ENCODE measurements around the gene KCNA2.

KCNA2 gene

DNA sequence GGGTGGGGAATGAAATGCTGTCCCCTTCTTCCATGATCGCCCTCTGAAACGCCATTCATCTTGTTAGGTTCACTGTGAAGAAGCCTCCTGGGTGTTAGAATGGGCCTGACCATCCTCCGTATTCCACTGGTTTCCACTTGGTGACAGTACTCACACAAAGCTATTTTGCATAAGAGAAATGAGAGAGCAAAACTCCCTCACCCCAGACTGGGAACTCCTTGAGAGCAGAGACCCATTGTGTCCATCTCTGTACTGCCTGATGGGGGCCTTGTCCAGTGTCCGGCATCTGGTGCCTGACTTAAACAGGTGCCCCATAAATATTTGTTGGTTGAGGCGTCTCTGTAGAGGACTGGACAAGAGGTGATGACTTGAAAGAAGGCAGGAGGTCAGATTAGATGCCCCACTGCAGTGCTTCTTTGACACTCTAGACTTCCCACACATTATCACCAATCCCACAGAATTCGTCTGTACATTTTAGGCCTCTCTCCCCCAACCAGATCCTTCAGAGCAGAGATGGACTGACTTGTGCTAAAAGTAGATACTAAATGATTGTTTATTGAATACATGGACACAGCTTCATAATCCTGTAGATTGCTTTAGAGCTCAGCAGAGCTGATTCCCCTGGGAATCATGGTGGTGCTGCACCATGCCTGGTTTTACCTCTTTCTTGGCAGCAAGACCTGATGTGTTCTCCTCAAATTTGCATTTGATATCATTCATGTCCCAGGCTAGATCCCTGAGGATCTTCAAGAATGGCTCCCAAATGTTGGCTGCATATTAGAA lies 22.4 kb upstream of the KCNA2 start:
- DNase-seq (ENCODE audit: low read depth), result no peak

DNA sequence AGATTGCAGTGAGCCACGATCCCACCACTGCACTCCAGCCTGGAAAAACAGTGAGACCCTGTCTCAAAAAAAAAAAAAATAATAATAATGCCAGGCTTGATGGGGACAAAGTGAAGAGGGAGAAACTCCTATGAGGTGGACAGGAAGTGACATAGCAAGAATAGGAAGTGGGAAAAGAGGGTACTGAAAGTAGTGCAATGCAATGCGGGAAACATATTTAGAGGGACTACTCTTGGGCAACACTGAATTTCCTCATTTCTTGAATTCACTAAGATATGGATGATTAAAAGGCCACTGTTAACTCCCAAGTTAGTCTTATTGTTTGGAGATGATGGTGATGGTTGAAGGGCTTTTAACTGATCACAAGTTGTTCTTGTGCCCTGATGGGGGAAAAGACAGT lies 21.6 kb upstream of the KCNA2 start:
- no peak for DNase-seq (ENCODE audit: low read depth)

DNA sequence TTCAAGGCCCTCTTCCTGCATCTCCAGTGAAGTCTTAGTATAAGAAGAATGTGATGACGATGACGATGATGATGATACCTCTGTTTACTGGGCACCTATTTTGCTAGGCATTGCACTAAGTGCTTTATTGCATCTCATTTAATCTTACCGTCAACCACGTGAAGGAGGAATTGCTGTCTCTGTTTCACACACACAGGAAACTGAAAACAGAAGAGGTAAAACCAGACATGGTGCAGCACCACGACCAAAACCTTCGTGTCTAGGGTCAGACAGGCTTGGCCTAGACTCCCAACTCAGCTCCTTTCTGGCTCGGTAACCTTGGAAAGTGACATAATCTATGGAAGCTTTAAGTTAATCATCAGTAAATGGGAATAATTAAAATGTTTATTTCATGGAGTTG lies 20.7 kb upstream of the KCNA2 start:
- no peak for DNase-seq (ENCODE audit: low read depth)

DNA sequence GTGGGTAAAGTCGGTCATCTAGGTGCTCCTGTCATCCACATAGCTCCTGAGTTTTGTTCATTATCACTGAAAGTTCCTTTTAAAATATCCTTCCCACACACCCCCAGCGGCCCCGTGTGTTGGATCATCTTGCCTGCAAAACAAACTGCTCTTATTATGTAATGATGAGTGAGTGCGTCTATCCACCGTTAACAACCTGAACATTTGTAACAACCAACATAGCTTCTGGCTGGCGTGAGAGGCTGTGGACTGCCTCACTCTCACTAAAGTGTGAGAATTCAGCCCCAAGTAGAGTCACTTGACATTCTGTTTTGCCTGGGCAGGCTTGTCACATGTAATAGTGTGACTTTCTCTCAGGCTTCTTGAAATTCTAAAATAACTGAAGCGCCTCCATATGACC lies 14.5 kb upstream of the KCNA2 start:
- no peak for DNase-seq (ENCODE audit: low read depth)

DNA sequence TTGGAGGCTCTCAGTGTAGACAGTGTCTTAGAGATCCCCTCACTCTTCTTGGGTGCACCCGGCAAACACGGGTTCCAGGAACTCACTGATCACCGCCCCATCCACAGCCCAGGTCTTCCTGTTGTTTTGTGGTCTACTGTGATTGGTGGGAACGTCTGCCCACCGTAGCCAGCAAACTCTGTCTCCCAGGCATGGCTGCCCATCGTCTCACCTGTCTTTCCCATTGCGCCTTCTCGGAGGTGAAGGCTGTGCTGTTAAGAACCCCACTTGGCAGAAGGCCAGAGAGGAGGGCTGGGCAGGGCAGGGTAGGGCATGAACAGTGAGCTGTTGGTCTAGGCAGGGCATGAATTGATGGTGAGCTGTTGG lies 14.1 kb upstream of the KCNA2 start:
- no peak for DNase-seq (ENCODE audit: low read depth)

DNA sequence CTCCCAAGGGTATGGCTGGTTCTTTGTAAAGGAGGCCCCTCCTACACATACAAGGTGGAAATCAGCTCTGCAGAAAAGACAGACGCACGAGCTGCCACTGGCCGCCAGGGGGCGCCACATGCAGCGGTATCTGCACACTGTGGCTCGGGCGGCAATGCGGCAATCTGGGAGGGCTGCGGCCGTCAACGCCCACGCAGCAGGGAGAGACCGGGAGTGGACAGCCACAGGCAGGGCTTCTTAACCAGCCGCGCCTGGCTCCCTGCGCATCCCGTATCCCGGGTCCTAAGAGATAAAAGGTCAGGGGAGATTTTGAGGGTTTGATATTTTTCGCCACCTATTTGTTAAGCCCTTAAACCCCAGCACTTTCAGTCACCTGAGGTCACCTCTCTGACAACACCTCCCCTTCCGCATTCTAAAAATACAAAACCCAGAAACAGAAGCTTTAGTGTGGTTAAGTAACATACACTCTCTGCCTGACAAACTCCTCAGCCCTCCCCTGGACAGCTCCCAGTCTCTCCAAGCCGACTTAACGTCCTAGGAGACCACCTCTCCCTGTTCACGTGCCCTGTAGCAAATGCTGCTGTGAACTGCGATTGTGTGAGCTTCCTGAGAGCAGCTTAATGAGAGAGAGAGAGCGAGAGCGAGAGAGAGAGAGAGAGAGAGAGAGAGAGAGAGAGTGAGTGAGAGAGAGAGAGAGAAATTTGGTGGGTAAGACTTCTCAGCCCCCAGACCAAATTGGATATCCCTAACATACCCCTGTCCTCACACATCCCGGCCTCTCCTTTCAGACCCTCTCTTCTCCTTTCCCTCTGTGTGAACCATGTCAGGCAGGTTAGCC lies 13.5 kb upstream of the KCNA2 start:
- DNase-seq (ENCODE audit: low read depth), result peak; percentile 64

DNA sequence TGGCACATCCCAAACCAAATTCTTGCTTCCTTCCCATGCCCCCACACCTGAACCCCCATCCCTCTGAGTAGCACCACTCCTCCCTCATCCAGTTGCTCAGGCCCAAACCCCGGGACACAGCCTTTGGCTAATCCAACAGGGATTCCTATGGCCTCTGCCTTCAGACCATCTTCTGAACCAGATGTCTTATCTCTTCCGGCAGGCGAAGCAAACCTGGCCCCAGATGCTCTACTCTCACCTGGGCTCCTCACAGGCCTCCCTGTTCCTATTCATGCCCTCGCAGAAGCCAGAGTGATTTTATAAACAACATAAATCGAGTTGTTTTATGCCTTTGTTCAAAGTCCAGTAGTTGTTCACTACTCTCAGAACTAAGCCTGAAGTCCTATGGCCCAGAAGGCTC lies 12.5 kb upstream of the KCNA2 start:
- no peak for DNase-seq (ENCODE audit: low read depth)

DNA sequence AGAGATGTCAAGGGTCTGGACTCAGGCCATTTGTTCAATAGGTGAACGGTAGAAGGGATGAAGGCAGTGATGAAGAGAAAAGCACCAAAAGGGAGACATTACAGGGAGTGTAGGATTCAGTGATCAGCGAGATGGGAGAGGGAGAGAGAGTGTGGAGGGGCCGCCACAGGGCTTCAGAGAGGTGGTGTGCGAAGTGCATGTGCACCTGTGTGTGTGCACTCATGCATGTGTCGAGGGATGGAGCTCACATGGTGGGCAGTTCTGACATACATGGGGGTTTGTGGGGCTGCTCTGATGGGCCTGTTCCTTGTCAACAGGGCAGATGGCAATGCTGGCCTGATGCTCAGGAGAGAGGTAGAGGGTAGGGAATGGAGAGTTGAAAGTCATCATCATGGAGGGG lies 11.4 kb upstream of the KCNA2 start:
- DNase-seq (ENCODE audit: low read depth), result no peak

DNA sequence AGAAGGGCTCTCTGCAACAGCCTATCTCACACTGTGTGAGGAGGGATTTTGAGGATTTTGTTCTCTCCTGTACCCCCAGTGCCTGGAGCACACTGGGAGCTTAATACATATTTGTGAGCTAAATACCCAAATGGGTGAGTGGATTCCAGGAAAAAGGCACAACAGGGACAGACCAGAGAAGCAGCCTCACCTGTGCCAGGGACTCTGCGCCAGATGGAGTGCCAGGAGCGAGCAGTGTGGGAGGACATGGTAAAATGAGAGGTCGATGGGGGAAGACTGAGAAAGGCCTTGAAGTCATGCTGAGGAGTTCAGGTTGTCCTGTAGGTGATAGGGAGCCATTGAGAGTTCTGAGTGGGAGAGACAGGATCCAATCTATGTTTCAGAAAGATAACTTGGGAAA lies 11.0 kb upstream of the KCNA2 start:
- DNase-seq (ENCODE audit: low read depth), result no peak

DNA sequence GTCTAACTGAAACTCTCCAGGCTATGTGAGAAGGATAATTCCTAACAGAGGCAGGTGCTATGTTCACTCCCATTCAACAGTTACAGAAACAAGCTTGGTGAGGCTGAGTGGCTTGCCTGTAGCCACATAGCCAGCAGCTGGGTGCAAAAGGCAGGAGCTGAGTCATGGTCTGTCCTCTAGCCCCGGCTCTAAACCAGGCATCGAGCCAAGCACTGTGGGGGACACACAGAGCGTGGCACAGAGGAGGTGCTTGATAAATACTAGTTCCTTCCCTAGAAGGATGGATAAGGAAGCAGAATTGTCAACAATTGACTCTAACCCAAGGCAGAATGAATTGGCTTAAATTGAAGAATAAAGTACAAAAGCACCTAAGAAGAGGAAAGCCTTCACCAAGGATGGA lies 10.4 kb upstream of the KCNA2 start:
- DNase-seq (ENCODE audit: low read depth), result peak; percentile 9

DNA sequence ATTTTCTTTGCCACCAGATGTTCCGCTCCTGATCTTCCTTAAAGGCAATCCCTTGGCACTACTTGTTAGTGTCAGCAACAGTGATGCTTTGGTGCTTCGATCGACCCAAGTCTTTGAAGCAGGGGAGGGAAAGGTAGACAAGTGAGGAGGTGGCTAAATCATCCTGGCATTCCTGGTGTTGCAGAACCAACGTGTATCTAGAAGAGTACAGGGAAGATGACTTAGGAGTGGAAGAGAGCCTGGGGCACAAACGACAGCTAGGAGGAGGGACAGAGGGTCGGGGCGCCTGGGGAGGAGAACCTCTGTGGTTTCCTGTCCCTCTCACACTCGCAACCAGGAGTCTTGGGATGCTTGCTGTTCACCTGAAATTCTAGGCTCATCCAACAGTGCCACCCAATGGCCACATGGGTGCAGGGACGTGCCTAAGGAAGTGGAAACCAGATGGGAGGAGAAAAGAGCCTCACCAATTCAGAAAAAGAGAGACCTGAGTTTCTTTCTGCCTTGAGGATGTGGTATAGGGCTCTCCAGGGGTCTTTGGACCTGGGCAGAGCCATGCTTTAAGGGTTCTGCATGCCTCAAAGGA lies 9.5 kb upstream of the KCNA2 start:
- DNase-seq (ENCODE audit: low read depth), result peak; percentile 54

DNA sequence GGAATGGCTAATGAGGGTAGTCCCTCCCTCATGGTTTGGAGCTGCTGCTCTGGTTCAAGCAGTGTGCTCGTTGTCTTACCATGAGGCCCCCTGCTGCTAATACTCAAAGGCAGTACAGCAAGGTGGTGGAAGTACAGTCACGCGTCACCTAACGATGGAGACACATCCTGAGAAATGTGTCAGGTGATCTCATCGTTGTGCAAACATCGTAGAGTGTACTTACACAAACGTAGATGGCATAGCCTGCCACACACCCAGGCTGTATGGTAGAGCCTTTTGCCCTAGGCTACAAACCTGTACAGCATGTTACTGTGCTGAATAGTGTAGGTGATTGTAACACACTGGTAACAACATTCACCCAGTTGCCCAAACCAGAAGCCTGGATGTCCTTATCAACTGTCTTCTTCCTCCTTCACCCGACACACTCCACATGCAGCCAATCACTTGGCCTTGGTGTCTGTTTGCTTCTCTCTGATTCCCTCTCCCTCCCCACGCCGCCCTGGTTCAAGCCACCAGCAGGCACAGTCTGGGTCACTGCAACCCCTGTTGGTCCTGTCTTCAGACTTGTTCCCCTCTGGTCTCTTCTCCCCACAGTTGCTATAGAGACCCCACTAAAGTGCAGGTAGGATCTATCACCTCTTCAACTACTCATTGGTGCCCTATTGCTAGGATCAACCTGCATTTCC lies 6.0 kb upstream of the KCNA2 start:
- no peak for DNase-seq (ENCODE audit: low read depth)

DNA sequence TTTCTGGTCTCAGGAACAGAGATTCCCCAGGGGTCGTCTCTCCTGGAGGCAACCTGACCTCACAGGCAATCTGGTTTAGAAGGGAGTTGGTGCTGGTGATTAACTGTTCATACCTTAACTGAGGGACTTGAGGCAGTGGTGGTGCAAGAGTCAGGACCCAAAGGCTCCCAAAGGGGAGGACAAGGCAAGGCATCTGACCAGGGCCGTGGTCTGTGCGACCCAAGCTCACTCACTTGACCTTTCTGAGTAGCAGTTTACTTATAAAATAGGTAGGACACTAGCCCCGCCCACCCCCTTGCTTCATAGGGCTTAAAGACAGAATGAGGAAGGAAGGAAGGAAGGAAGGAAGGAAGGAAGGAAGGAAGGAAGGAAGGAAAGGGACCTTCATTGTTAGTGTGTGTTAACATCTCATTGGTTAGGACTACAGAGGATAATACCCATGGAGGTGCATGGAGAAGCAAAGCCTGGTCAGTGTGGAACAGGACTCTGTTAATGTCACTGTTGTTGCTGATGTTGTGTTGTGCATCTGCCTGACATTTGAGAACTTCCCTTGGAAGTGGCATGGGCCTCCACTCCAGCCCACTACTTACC lies 4.6 kb upstream of the KCNA2 start:
- no peak for DNase-seq (ENCODE audit: low read depth)

DNA sequence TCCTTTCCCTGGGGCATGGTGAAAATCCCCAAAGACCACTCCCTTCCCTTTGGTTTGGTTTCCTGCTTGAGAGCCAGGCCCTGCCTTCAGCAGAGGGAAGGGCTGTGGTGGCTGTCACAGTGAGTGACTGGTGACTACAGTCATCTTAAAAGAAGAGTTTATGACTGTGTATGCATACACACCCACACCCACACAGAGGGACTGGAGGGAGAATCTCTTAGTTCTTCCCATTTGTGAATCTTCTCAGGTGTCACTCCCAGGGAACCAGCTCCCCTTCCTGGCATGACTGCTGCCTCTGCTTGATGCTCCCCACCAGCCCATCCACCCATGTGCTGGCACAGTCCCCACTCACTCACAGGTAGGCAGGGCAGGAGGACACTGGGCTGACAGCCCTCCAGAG lies 3.9 kb upstream of the KCNA2 start:
- no peak for DNase-seq (ENCODE audit: low read depth)

DNA sequence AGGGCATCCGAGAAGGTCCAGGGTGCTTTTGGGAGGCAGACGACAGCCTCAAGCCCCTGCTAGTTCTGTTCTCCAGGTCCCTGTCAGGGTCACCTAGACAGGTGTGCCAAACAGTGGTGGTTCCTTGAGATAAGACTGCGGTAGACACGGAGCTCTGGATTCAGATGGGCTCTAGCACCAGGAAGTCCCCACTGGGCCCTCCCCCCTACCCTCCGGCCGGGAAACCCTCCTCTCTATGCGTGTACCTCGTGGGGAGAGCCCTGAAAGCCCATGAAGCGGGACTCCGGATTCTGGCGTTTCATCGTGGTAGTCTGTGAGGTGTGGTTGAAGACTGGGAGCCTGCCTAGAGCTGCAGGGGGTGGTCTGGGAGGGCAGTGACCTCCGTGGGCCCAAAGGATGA lies 2.1 kb upstream of the KCNA2 start:
- no peak for DNase-seq (ENCODE audit: low read depth)

DNA sequence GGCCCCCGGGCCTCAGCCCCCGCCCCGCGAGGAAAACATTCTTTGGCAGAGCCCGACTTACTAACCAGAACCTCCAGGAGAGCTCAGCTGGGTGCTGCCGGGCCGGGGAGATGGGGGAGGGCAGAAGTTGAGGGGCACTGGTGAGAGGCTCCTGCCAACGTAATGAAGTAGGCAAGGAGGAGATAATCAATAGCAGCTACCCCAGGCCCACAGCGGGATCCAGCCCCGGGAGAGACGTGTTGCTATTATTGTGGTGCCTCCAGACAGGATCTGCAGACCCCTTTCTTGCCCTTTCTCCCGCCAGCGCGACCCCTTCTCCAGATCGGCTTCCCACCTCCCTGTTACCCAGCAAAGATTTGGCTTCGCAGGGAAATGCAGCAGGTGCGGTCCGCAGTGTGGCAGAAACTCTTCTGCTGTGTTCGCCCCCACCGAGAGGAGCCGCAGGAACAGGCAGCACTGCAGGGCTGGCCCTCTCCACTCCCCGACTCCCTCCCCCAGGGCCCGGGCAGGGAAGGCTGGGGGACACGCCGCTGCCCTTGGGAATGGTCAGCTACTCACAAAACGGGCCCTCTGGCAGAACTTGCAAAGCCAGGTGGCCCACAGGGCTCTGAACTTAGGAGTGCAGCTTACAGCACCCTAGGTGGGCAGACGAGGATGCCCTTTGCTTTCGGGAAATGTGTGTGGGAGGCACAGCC lies 1.5 kb upstream of the KCNA2 start:
- no peak for DNase-seq (ENCODE audit: low read depth)

DNA sequence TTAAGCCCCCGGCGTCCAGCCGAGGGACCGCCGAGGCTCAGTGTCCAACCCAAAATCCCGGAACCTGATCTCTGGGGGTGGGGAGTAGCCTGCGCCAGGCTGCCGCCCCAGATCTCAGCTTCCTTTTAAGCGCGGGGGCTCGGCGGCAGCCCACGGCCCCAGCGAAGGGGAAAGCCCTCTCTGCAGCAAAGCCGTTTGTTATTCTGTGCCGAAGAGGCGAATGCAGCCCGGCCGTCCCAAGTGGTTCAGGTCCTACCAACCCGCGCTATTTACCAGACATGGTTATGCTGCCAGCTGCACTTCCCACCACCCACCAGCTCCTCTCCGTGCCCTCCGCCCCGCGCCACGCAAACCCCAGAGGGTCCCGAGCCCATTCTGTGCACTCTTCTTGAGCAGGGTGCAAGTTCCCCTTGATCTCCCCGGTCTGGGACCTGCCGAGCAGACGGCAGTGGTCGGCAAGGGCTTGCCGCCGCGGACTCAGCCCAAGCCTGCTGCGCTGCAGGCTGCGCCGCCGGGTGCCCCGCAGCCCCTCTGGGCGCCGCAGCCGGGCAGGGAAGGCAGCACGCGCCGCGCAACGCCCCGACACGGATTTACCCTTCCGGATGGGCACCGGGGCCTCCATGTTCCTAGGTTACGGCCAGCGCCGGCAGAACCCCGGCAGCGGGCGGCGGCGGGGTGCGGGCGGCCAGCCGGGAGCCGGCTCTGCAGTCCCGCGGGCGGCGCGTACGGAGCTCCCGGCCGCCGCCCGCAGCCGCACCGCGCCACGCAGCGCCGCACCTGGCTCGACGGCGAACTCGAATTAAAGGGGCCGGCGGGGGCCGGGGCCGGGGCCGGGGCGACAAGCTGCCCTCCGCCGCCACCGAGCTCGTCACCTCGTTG lies 738 bp upstream of the KCNA2 start:
- DNase-seq (ENCODE audit: low read depth), result no peak

DNA sequence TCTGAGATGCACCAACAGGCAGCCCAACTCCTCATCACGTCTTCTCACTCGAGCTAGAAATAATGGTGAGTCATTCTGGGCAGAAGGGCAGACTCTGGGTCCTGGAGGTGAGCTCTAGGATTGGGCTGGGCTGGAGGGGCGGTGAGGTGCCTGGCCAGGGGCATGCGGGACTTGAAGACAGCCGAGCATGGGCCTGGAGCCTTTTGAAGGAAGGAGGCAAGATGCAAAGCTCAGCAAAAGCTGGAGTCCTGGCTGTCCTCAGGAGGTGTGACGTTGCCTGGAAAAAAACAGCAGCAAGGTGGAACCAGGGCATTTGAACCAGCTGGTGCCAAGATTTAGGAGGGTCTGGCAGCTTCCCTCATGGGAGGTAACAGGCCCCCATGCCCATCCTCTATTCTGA lies 712 bp downstream of the KCNA2 start:
- no peak for DNase-seq (ENCODE audit: low read depth)

DNA sequence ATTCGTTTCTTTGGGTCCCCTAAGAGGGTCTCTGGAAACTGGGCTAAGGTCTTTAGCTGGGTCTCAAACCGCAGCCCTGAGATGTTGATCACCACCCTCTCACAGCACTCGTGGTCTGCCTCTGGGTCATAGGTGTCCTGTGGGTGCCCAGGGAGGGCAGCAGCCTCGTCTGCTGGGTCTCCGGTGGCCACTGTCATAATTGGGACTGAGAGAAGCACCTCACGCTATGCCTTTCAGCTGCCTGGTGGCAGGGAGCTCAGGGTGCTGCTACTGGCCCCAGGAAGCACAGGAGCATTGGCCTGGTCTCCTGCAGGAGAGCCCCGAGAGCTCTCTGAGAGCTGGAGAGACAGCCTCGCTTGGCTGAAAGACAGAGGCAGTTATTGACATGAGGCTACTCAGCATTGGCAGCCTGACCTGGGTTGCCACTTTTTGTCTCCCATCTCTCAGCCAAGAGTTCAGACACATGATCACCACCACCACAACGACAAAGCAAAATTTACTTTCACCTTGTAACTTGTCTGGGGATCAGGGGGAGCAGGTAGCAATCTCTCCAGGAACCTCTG lies 1.5 kb downstream of the KCNA2 start:
- no peak for DNase-seq (ENCODE audit: low read depth)

DNA sequence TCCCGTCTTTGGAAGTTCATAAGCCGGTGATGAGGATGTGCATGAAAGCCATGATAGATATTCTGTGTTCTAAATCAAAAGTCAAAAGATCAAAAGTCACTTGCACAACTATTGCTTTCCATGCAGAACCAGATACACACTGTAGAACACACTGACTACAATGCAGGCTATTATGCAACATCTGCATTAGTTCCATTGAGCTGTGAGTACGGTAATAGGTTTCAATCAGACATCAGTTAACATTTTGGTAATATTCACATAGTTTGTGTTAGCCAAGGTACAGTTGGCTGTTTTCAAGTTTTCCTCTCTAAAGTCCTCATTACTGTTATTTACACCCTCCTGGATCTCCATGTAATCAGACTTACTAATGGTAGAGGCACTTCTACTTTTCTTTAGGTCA lies 3.1 kb downstream of the KCNA2 start:
- no peak for DNase-seq (ENCODE audit: low read depth)
